Endothelial cell of umbilical vein (primary cell): Measurements from ENCODE around the gene LRRC37B.
"Not testable (repeated sequence)": the region's sequence is repeated elsewhere in the genome, so short reads cannot be mapped to it uniquely, and the experiment has no call there.

Experiments
- CTCF ChIP-seq, 2 donors: IDR thresholded peaks; 1 replicate in 1 of 2; 2 replicates in 1 of 2; pipeline ENCODE4 v1.5.1; 2011; ENCODE audit warnings: low read length in 2 of 2, mild to moderate bottlenecking in 2 of 2, moderate library complexity in 2 of 2, control low read depth in 1 of 2, inconsistent platforms in 1 of 2, low read depth in 1 of 2; ENCODE audit not compliant: insufficient read depth in 1 of 2; ENCODE audit errors: extremely low read depth in 1 of 2
- EZH2 ChIP-seq: IDR thresholded peaks from 2 replicates; pipeline ENCODE4 v1.6.1; 2012; ENCODE audit warnings: borderline replicate concordance, low read depth, mild to moderate bottlenecking, moderate library complexity, low read length, inconsistent platforms; ENCODE audit not compliant: severe bottlenecking
- MYC ChIP-seq: IDR thresholded peaks from one replicate; pipeline ENCODE4 v1.6.1; 2011; ENCODE audit warnings: mild to moderate bottlenecking, low read depth, low read length
- POLR2A ChIP-seq: IDR thresholded peaks from 2 replicates; pipeline ENCODE4 v1.6.1; 2012; ENCODE audit warnings: low read depth, mild to moderate bottlenecking, control low read depth, low read length
- POLR2AphosphoS5 ChIP-seq: IDR thresholded peaks from 2 replicates; pipeline ENCODE4 v1.6.1; 2012; ENCODE audit warnings: low read depth, mild to moderate bottlenecking, control low read depth, low read length, moderate library complexity; ENCODE audit not compliant: insufficient read depth
- TF ChIP-seq, protein P1 (sequence below): IDR thresholded peaks from 2 replicates; pipeline ENCODE4 v1.6.1; 2011; ENCODE audit not compliant: insufficient read depth, insufficient read length

DNA sequence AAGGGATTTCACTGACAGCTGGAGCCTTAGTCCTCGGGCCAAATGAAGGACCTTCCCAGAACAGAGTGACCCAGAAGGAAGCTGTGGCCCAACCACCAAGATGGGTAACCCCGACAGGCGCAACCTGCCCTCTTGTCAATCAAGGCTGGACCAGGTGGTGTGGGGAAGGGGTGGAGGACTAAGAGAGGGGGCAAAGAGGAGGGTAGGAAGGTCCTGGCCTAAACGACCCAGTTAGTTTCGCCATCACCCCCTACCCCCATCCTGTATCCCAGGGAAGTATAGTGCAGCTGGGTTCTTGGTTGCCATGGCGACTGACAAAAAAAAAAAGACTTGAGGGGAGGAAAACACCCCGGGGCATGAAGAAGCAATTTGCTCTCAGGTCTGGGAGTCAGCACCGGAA, 54.7 kb downstream of the LRRC37B start:
- not testable (repeated sequence) for TF ChIP-seq EZH2; CTCF (IDR thresholded peaks at IDR 0.05; ENCODE audit: extremely low read depth in 1 of 2, insufficient read depth in 1 of 2, low read depth in 1 of 2, low read length in 2 of 2); POLR2A; MYC; POLR2AphosphoS5
- TF ChIP-seq, protein P1, sequence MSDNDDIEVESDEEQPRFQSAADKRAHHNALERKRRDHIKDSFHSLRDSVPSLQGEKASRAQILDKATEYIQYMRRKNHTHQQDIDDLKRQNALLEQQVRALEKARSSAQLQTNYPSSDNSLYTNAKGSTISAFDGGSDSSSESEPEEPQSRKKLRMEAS: not testable (repeated sequence)
